ENCODE data around the gene SHC2.
A peak's percentile ranks its signal among the peaks of the same experiment; 100 is the strongest.

SHC2 gene

GRCh38 chr19:369256-369655, 91.6 kb downstream of the SHC2 start:
- Histone ChIP-seq H3K4me3 (ENCODE audit: low read depth, low read length) (no peak overlapping the region), H3K9me3 (ENCODE audit: control insufficient read depth, insufficient read depth, low read depth, low read length) (no peaks in the 10 kb centered on the region), H3K4me1 (ENCODE audit: control insufficient read depth, insufficient read depth, low read length) (no peaks in the 10 kb centered on the region), H3K36me3 (ENCODE audit: control insufficient read depth in 2 of 2, insufficient read depth in 1 of 2, low read length in 2 of 2) (no peaks in the 10 kb centered on the region), H3K27ac (ENCODE audit: extremely low read depth, low read depth, low read length) (no peak overlapping the region)
- TF ChIP-seq ZNF112 (tag by site-specific recombination; IDR thresholded peaks at IDR 0.05) (no peak), ZNF768 (tag by site-specific recombination; IDR thresholded peaks at IDR 0.05) (no peak), ZNF391 (tag by site-specific recombination; IDR thresholded peaks at IDR 0.05; ENCODE audit: borderline replicate concordance, low read depth) (no peak), ZNF692 (tag by site-specific recombination; IDR thresholded peaks at IDR 0.05) (no peak), ZNF132 (tag by site-specific recombination; IDR thresholded peaks at IDR 0.05; ENCODE audit: borderline replicate concordance) (no peak), KLF8 (tag by site-specific recombination; IDR thresholded peaks at IDR 0.05) (no peak)
- CTCF ChIA-PET = interaction anchor here (0.6 to 1.6 kb wide), 3 partner anchors 25 to 536 kb away, joined by 3 to 7 read pairs (median 3); partner anchors contain the start of genes MIER2 and PRSS57
- POLR2A ChIA-PET = no interaction called here

GRCh38 chr19:368630-369024, 92.2 kb downstream of the SHC2 start:
- Histone ChIP-seq H3K4me3 (ENCODE audit: low read depth, low read length) (no peak overlapping the region), H3K4me1 (ENCODE audit: control insufficient read depth, insufficient read depth, low read length) (no peaks in the 10 kb centered on the region), H3K27ac (ENCODE audit: extremely low read depth, low read depth, low read length) (no peak overlapping the region), H3K36me3 (ENCODE audit: control insufficient read depth in 2 of 2, insufficient read depth in 1 of 2, low read length in 2 of 2) (no peaks in the 10 kb centered on the region), H3K9me3 (ENCODE audit: control insufficient read depth, insufficient read depth, low read depth, low read length) (no peaks in the 10 kb centered on the region)
- CTCF ChIA-PET = interaction anchor here (1.6 kb wide), 1 partner anchor 24 kb away, joined by 3 read pairs; the partner anchor contains the start of gene MIER2
- TF ChIP-seq SP2 (tag by site-specific recombination; IDR thresholded peaks at IDR 0.05) (no peak), GLIS1 (tag by site-specific recombination; IDR thresholded peaks at IDR 0.05) (no peak), YY1 (tag by site-specific recombination; IDR thresholded peaks at IDR 0.05) (no peak), ZNF596 (tag by site-specific recombination; IDR thresholded peaks at IDR 0.05) (no peak)
- POLR2A ChIA-PET = no interaction called here

GRCh38 chr19:367963-368629, 92.7 kb downstream of the SHC2 start:
- Histone ChIP-seq H3K36me3 (ENCODE audit: control insufficient read depth in 2 of 2, insufficient read depth in 1 of 2, low read length in 2 of 2) (no peaks in the 10 kb centered on the region), H3K9me3 (ENCODE audit: control insufficient read depth, insufficient read depth, low read depth, low read length) (no peaks in the 10 kb centered on the region), H3K4me3 (ENCODE audit: low read depth, low read length) (no peak overlapping the region), H3K27ac (ENCODE audit: extremely low read depth, low read depth, low read length) (no peak overlapping the region), H3K4me1 (ENCODE audit: control insufficient read depth, insufficient read depth, low read length) (no peaks in the 10 kb centered on the region)
- ChIA-PET POLR2A (no interaction called here), CTCF (interaction anchor here (1.6 kb wide), 1 partner anchor 24 kb away, joined by 3 read pairs; the partner anchor contains the start of gene MIER2)
- TF ChIP-seq ZFHX2 (tag by site-specific recombination; conservative IDR thresholded peaks at IDR 0.05) (peak; percentile 37), ZNF23 (tag by site-specific recombination; IDR thresholded peaks at IDR 0.05; ENCODE audit: borderline replicate concordance) (no peak), ZNF449 (tag by site-specific recombination; IDR thresholded peaks at IDR 0.05) (no peak), ZNF624 (tag by site-specific recombination; IDR thresholded peaks at IDR 0.05) (no peak), ZNF174 (tag by site-specific recombination; IDR thresholded peaks at IDR 0.05) (no peak), EGR2 (tag by site-specific recombination; IDR thresholded peaks at IDR 0.05; ENCODE audit: low read depth) (0 out of 2 replicates have a peak, but pooled peaks have one; percentile 35)

Data from HEK293 (cell line).